Panc1 (cell line): ENCODE data around the gene ASH1L. TPM values are rescaled to one million over a fixed set of nuclear protein-coding genes. Genes with fewer than 3 reads are reported as not detected.

Experiments used
- ATAC-seq: fragments of 200-7000 bp; cut with Tn5 transposase; 2 replicates; pipeline ENCODE4 v1.9.1; 2020; ENCODE audit warnings: mild to moderate bottlenecking, moderate library complexity
- BruUV-seq: library from RNA; stranded (reverse); fragments of 400-500 nt; replicated peaks from 2 replicates; lab custom pipeline; 2021; lab: Mats Ljungman, UMichigan
- CTCF ChIA-PET: fragments of 300-600 bp; sonication (Branson Sonifier 250); formaldehyde crosslinking; loops from one replicate; lab custom pipeline; 2022; ENCODE audit warnings: antibody characterized with exemption; lab: Charles Lee
- POLR2A ChIA-PET: fragments of 300-600 bp; sonication (Branson Sonifier 250); formaldehyde crosslinking; loops from one replicate; lab custom pipeline; 2022; ENCODE audit warnings: antibody characterized with exemption; lab: Charles Lee
- DNase-seq: peaks from one replicate; pipeline ENCODE4 v3.0.0-alpha.2; 2010; ENCODE audit warnings: low read depth, low spot score
- H3K27ac ChIP-seq: 2 replicates; pipeline ENCODE4 v1.5.1; 2011; ENCODE audit warnings: mild to moderate bottlenecking, low read length, inconsistent platforms
- H3K27me3 ChIP-seq: fragments of 200-500 bp; sonication (Bioruptor generic); 2 replicates; pipeline ENCODE4 v1.6.0; 2014; ENCODE audit warnings: low read length, inconsistent platforms; ENCODE audit not compliant: control insufficient read depth, insufficient read depth
- H3K36me3 ChIP-seq: fragments of 200-500 bp; sonication (Bioruptor generic); 2 replicates; pipeline ENCODE4 v1.5.1; 2014; ENCODE audit warnings: inconsistent platforms, mild to moderate bottlenecking, low read length, moderate library complexity; ENCODE audit not compliant: control insufficient read depth, insufficient read depth
- H3K4me1 ChIP-seq: 2 replicates; pipeline ENCODE4 v1.5.1; 2011; ENCODE audit warnings: inconsistent platforms, mild to moderate bottlenecking, low read length, moderate library complexity; ENCODE audit not compliant: control insufficient read depth, insufficient read depth
- H3K4me3 ChIP-seq, 2 experiments: 2 replicates each; pipeline ENCODE4 v1.5.1; 2011 to 2012; ENCODE audit warnings: low read depth in 2 of 2, low read length in 2 of 2, mild to moderate bottlenecking in 2 of 2, inconsistent platforms in 1 of 2, moderate library complexity in 1 of 2
- H3K9me3 ChIP-seq: fragments of 200-500 bp; sonication (Bioruptor generic); 2 replicates; pipeline ENCODE4 v1.5.1; 2014; ENCODE audit warnings: low read depth, mild to moderate bottlenecking, inconsistent platforms, low read length, moderate library complexity; ENCODE audit not compliant: control insufficient read depth, insufficient read depth
- POLR2AphosphoS5 ChIP-seq: IDR thresholded peaks from 2 replicates; pipeline ENCODE4 v1.6.1; 2012; ENCODE audit warnings: mild to moderate bottlenecking, low read depth, low read length, moderate library complexity
- SIN3A ChIP-seq: IDR thresholded peaks from 2 replicates; pipeline ENCODE4 v1.6.1; 2012; ENCODE audit warnings: low read depth, mild to moderate bottlenecking, low read length, moderate library complexity, borderline replicate concordance; ENCODE audit not compliant: insufficient read depth
- TCF7L2 ChIP-seq: IDR thresholded peaks from 2 replicates; pipeline ENCODE4 v1.6.1; 2011; ENCODE audit warnings: mild to moderate bottlenecking, low read depth, low read length, inconsistent platforms
- in situ Hi-C: cut with HindIII; loops from 2 replicates; pipeline ENCODE4 v1.10.0; 2016; ENCODE audit warnings: low sequenced_read_pairs, low pct_unique_long_range_greater_than_20kb
- intact Hi-C: fragments of 100-400 bp; cut with micrococcal nuclease; formaldehyde crosslinking; loops from one replicate; pipeline ENCODE4 v1.10.0; 2022; ENCODE audit not compliant: unreplicated experiment
- total RNA-seq: library from RNA; stranded (reverse); gene quantifications from one replicate; pipeline ENCODE4 v1.2.1, GENCODE V29; 2021; ENCODE audit not compliant: unreplicated experiment
- TF ChIP-seq, protein P1 (sequence below), 2 experiments: IDR thresholded peaks; 2 replicates each; pipeline ENCODE4 v1.6.1; 2011 to 2012; ENCODE audit warnings: low read depth in 2 of 2, control low read depth in 1 of 2, low read length in 1 of 2, mild to moderate bottlenecking in 1 of 2, moderate library complexity in 1 of 2; ENCODE audit not compliant: insufficient read depth in 1 of 2
- TF ChIP-seq, protein P2 (sequence below): fragments of 450-650 bp; IDR thresholded peaks from 2 replicates; pipeline ENCODE4 v1.5.1; 2017; ENCODE audit warnings: mild to moderate bottlenecking

Gene ASH1L
- total RNA-seq, 1 experiment from 2014 or later: 40.9 TPM

DNA sequence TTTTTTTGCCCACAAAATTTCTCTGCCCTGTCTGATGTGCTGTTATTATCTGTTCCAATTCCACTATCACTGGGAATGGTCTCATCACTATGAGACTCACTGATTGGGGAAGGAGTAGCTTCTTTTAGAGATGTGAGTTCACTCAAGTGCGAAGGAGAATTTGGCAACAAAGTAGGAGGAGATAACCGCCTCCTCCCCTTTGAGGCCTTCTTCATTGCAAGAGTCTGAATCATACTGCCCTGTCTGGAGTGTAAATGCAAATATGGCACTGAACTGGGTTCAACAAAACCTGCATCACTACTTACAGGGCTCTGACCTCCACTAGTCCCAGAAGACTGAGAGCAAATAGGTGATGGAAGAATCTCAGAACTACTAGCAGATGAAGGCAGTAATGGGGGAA lies 83.4 kb downstream of the ASH1L start:
- no TSS peak for BruUV-seq
- Histone ChIP-seq H3K4me3 (no peak overlapping the region), H3K27me3 (no peaks in the 10 kb centered on the region), H3K9me3 (no peaks in the 10 kb centered on the region), H3K27ac (no peak overlapping the region), H3K36me3 (peaks cover 15% of the 10 kb centered on the region), H3K4me1 (no peaks in the 10 kb centered on the region)
- ATAC-seq: no peak
- DNase-seq: no peak
- no peak for TF ChIP-seq POLR2AphosphoS5
- TF ChIP-seq TCF7L2: no peak
- TF ChIP-seq, protein P1, sequence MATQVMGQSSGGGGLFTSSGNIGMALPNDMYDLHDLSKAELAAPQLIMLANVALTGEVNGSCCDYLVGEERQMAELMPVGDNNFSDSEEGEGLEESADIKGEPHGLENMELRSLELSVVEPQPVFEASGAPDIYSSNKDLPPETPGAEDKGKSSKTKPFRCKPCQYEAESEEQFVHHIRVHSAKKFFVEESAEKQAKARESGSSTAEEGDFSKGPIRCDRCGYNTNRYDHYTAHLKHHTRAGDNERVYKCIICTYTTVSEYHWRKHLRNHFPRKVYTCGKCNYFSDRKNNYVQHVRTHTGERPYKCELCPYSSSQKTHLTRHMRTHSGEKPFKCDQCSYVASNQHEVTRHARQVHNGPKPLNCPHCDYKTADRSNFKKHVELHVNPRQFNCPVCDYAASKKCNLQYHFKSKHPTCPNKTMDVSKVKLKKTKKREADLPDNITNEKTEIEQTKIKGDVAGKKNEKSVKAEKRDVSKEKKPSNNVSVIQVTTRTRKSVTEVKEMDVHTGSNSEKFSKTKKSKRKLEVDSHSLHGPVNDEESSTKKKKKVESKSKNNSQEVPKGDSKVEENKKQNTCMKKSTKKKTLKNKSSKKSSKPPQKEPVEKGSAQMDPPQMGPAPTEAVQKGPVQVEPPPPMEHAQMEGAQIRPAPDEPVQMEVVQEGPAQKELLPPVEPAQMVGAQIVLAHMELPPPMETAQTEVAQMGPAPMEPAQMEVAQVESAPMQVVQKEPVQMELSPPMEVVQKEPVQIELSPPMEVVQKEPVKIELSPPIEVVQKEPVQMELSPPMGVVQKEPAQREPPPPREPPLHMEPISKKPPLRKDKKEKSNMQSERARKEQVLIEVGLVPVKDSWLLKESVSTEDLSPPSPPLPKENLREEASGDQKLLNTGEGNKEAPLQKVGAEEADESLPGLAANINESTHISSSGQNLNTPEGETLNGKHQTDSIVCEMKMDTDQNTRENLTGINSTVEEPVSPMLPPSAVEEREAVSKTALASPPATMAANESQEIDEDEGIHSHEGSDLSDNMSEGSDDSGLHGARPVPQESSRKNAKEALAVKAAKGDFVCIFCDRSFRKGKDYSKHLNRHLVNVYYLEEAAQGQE (IDR thresholded peaks at IDR 0.05; ENCODE audit: insufficient read depth in 1 of 2, low read depth in 2 of 2, low read length in 1 of 2): no peak
- TF ChIP-seq, protein P2, sequence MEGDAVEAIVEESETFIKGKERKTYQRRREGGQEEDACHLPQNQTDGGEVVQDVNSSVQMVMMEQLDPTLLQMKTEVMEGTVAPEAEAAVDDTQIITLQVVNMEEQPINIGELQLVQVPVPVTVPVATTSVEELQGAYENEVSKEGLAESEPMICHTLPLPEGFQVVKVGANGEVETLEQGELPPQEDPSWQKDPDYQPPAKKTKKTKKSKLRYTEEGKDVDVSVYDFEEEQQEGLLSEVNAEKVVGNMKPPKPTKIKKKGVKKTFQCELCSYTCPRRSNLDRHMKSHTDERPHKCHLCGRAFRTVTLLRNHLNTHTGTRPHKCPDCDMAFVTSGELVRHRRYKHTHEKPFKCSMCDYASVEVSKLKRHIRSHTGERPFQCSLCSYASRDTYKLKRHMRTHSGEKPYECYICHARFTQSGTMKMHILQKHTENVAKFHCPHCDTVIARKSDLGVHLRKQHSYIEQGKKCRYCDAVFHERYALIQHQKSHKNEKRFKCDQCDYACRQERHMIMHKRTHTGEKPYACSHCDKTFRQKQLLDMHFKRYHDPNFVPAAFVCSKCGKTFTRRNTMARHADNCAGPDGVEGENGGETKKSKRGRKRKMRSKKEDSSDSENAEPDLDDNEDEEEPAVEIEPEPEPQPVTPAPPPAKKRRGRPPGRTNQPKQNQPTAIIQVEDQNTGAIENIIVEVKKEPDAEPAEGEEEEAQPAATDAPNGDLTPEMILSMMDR: no peak
- TF ChIP-seq SIN3A: no peak
- ChIA-PET POLR2A (no interaction called here), CTCF (no interaction called here)
- in situ Hi-C loops: no loop called here
- intact Hi-C loops: no loop called here

DNA sequence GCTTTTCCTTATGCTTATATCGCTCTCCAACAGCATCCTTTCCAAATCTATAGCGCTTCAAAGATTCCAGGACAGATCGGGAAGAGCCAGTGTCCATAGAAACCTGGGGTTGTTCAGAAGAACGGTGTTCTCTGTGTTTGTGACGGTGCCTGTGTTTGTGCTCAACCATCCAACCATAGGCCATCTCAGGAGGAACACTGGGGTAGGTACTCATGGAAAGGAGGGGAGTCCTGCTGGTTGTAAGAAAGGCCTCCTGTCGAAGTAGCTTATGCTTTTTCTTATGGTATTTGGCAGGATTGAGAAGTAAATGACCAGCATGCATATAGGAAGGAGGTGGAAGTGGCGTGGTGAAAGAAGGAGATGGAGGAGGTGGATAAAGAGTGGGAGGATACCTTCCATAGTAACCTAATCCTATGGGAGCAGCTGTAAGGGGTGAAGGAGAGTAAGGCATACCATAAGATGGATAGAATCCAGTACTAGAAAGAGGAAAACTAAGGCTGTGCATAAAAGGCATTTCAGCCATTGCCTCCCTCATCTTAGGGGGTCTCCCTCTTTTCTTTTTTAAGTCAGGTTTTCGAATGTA lies 84.2 kb downstream of the ASH1L start:
- in situ Hi-C loops: no loop called here

More for the DNA sequence above, 84.2 kb downstream of the ASH1L start:
- H3K4me3 ChIP-seq: no peak overlapping the region
- CTCF ChIA-PET: no interaction called here
- no peaks in the 10 kb centered on the region for H3K27me3 ChIP-seq
- intact Hi-C loops: no loop called here
- peaks cover 15% of the 10 kb centered on the region for H3K36me3 ChIP-seq
- H3K9me3 ChIP-seq: no peaks in the 10 kb centered on the region
- DNase-seq (no peak), ATAC-seq (0 out of 2 replicates have a peak, but pooled peaks have one; percentile 30)
- no peaks in the 10 kb centered on the region for H3K4me1 ChIP-seq
- TF ChIP-seq, protein P2: no peak
- no peak for TF ChIP-seq TCF7L2
- TF ChIP-seq SIN3A: no peak
- TF ChIP-seq, protein P1 (IDR thresholded peaks at IDR 0.05; ENCODE audit: insufficient read depth in 1 of 2, low read depth in 2 of 2, low read length in 1 of 2): no peak
- TF ChIP-seq POLR2AphosphoS5: no peak
- H3K27ac ChIP-seq: no peak overlapping the region
- POLR2A ChIA-PET: no interaction called here
- TSS peak; percentile 31 for BruUV-seq
